ENCODE data around the gene TSPAN18. TPM values are rescaled to one million over a fixed set of nuclear protein-coding genes. Genes with fewer than 3 reads are reported as not detected.

TSPAN18 gene
- total RNA-seq, 3 donors from 2014 or later, result 1.0 to 2.0 (median 1.8) TPM

DNA sequence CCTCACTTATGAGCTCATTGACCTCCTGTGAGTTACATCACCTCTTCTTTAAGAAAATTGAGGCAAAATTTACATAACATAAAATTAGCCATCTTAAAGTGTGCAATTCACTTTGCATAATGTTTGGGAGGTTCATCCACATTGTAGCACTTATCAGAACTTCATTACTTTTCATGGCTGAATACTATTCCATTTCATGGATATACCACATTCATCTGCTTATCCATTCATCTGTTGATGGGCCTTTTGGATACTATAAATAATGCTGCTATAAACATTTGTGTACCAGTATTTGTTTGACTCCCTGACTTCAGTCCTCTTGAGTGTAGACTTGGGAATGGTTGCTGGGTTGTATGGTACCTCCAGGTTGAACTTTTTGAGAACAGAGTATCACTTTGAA is 120.6 kb downstream of the TSPAN18 start:
- H3K36me3 ChIP-seq, result no peaks in the 10 kb centered on the region
- no peak for TF ChIP-seq POLR2A (IDR thresholded peaks at IDR 0.05)
- no peak for TF ChIP-seq CTCF (IDR thresholded peaks at IDR 0.05)
- TF ChIP-seq POLR2AphosphoS5 (IDR thresholded peaks at IDR 0.05), result no peak
- no peak for DNase-seq (ENCODE audit: low spot score in 2 of 2)
- intact Hi-C loops (cut with DNase I; ENCODE audit: low total_unique reads), result no loop called here
- H3K27me3 ChIP-seq, result no peaks in the 10 kb centered on the region
- no peaks in the 10 kb centered on the region for H3K4me1 ChIP-seq
- H3K9me3 ChIP-seq, result peaks cover 8 to 15% of the 10 kb centered on the region in 2 donors
- no peak overlapping the region for H3K4me3 ChIP-seq
- H3K27ac ChIP-seq, result no peak overlapping the region

GRCh38 chr11:44848203-44848962 is 121.6 kb downstream of the TSPAN18 start:
- H3K4me1 ChIP-seq, result no peaks in the 10 kb centered on the region
- no peak overlapping the region for H3K4me3 ChIP-seq
- no peak for TF ChIP-seq CTCF (IDR thresholded peaks at IDR 0.05)
- no peak for TF ChIP-seq POLR2A (IDR thresholded peaks at IDR 0.05)
- TF ChIP-seq POLR2AphosphoS5 (IDR thresholded peaks at IDR 0.05), result no peak
- no peak for DNase-seq (ENCODE audit: low spot score in 2 of 2)
- no peaks in the 10 kb centered on the region for H3K36me3 ChIP-seq
- H3K27me3 ChIP-seq, result no peaks in the 10 kb centered on the region
- H3K27ac ChIP-seq, result no peak overlapping the region
- H3K9me3 ChIP-seq, result peaks cover 8 to 15% of the 10 kb centered on the region in 2 donors
- intact Hi-C loops (cut with DNase I; ENCODE audit: low total_unique reads), result no loop called here

DNA sequence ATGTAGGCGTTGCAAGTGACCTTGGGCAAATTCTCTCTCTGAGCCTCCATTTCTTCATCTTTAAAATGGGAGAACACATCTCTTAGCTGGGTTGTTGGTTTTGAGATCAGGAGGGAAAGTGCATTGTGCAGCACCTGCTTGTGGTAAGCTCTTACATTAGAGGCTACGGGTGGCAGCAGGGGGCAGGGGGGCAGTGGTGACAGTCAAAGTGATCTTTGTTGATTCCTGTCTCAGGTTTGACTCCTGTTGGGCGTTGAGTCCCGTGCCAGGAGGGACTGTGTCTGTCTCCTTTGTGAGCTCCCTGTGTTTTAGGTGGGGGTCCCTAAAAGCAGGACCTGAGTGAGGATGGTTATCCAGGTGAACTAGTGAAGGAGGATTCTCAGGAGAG is 122.2 kb downstream of the TSPAN18 start:
- H3K4me3 ChIP-seq, result no peak overlapping the region
- H3K36me3 ChIP-seq, result no peaks in the 10 kb centered on the region
- DNase-seq (ENCODE audit: low spot score in 2 of 2), result no peak
- H3K27me3 ChIP-seq, result no peaks in the 10 kb centered on the region
- H3K4me1 ChIP-seq, result no peaks in the 10 kb centered on the region
- no peak overlapping the region for H3K27ac ChIP-seq
- intact Hi-C loops (cut with DNase I; ENCODE audit: low total_unique reads), result no loop called here
- TF ChIP-seq POLR2AphosphoS5 (IDR thresholded peaks at IDR 0.05) (no peak), POLR2A (IDR thresholded peaks at IDR 0.05) (no peak), CTCF (IDR thresholded peaks at IDR 0.05) (no peak)
- peaks cover 8 to 15% of the 10 kb centered on the region in 2 donors for H3K9me3 ChIP-seq

- Histone ChIP-seq H3K36me3 (no peaks in the 10 kb centered on the region), H3K27me3 (no peaks in the 10 kb centered on the region), H3K4me3 (no peak overlapping the region), H3K4me1 (no peaks in the 10 kb centered on the region), H3K9me3 (peaks cover 8 to 10% of the 10 kb centered on the region in 2 donors), H3K27ac (no peak overlapping the region)
- DNase-seq (ENCODE audit: low spot score in 2 of 2), result no peak
- TF ChIP-seq POLR2AphosphoS5 (IDR thresholded peaks at IDR 0.05), result no peak
- no peak for TF ChIP-seq CTCF (IDR thresholded peaks at IDR 0.05)
- no peak for TF ChIP-seq POLR2A (IDR thresholded peaks at IDR 0.05)
- intact Hi-C loops (cut with DNase I; ENCODE audit: low total_unique reads), result no loop called here
Observed at GRCh38 chr11:44849424-44849823, 122.7 kb downstream of the TSPAN18 start.

DNA sequence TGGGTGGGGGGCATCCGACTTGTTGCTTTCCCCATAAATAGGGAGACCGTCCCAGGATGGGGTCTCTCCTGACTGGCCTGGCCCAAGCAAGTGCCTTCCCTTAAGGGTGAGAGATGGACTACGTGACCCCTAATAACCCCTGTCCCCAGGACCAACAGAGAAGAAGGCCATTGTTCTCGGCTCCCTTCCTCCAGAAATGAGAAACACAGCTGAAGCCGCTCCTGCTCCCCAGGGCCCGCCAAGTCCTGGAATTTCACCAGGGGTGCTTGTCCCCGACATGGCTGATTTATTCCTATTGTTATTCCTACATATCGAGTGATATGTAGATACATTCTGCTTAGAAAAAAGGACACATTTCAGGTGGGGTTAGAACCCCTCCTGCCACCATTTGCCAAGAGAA is 123.2 kb downstream of the TSPAN18 start:
- intact Hi-C loops (cut with DNase I; ENCODE audit: low total_unique reads), result no loop called here

More for the DNA sequence above, 123.2 kb downstream of the TSPAN18 start:
- no peak overlapping the region for H3K27ac ChIP-seq
- peaks cover 8% of the 10 kb centered on the region in 2 donors for H3K9me3 ChIP-seq
- DNase-seq (ENCODE audit: low spot score in 2 of 2), result no peak
- no peak for TF ChIP-seq POLR2AphosphoS5 (IDR thresholded peaks at IDR 0.05)
- TF ChIP-seq POLR2A (IDR thresholded peaks at IDR 0.05), result no peak
- TF ChIP-seq CTCF (IDR thresholded peaks at IDR 0.05), result no peak
- no peaks in the 10 kb centered on the region for H3K27me3 ChIP-seq
- H3K4me3 ChIP-seq, result no peak overlapping the region
- no peaks in the 10 kb centered on the region for H3K4me1 ChIP-seq
- H3K36me3 ChIP-seq, result no peaks in the 10 kb centered on the region

Measured in breast epithelium (tissue), 4 donors.